HG03060 (cell line): Measurements from ENCODE around the gene LIPC.

Source experiments
- ATAC-seq: cut with Tn5 transposase; IDR thresholded peaks from one replicate; pipeline ENCODE4 v1.9.1; 2021; ENCODE audit warnings: low read depth, moderate number of reproducible peaks; ENCODE audit not compliant: unreplicated experiment

LIPC gene

GRCh38 chr15:58512522-58512921, 80.7 kb downstream of the LIPC start:
- ATAC-seq, result no peak

GRCh38 chr15:58513008-58513407, 81.2 kb downstream of the LIPC start:
- ATAC-seq, result no peak

GRCh38 chr15:58513726-58514336, 82.0 kb downstream of the LIPC start:
- ATAC-seq, result no peak

- ATAC-seq, result no peak
Measured at GRCh38 chr15:58515807-58516206, 84.0 kb downstream of the LIPC start.

- ATAC-seq, result no peak
Measured at GRCh38 chr15:58517252-58517681, 85.5 kb downstream of the LIPC start.

GRCh38 chr15:58517682-58518525, 86.1 kb downstream of the LIPC start:
- no peak for ATAC-seq

GRCh38 chr15:58518626-58519025, 86.8 kb downstream of the LIPC start:
- no peak for ATAC-seq

- no peak for ATAC-seq
Measured at GRCh38 chr15:58519516-58519915, 87.7 kb downstream of the LIPC start.

GRCh38 chr15:58520464-58520863, 88.7 kb downstream of the LIPC start:
- ATAC-seq, result no peak

- ATAC-seq, result no peak
Measured at GRCh38 chr15:58520936-58521292, 89.1 kb downstream of the LIPC start.

GRCh38 chr15:58521293-58521991, 89.7 kb downstream of the LIPC start:
- ATAC-seq, result no peak

GRCh38 chr15:58522391-58522790, 90.6 kb downstream of the LIPC start:
- ATAC-seq, result no peak

GRCh38 chr15:58522865-58523264, 91.1 kb downstream of the LIPC start:
- ATAC-seq, result no peak

GRCh38 chr15:58523634-58524033, 91.8 kb downstream of the LIPC start:
- no peak for ATAC-seq

- ATAC-seq, result no peak
Measured at GRCh38 chr15:58524247-58524646, 92.5 kb downstream of the LIPC start.

- ATAC-seq, result no peak
Measured at GRCh38 chr15:58525991-58526421, 94.2 kb downstream of the LIPC start.

- ATAC-seq, result no peak
Measured at GRCh38 chr15:58526647-58527192, 94.9 kb downstream of the LIPC start.

- ATAC-seq, result no peak
Measured at GRCh38 chr15:58527573-58528187, 95.9 kb downstream of the LIPC start.

- no peak for ATAC-seq
Measured at GRCh38 chr15:58528188-58528870, 96.5 kb downstream of the LIPC start.

- no peak for ATAC-seq
Measured at GRCh38 chr15:58529041-58529440, 97.2 kb downstream of the LIPC start.
